GM21381 (cell line): Measurements from ENCODE around the gene ALLC.
"Not testable (repeated sequence)": the region's sequence is repeated elsewhere in the genome, so short reads cannot be mapped to it uniquely, and the experiment has no call there.

Experiments
- ATAC-seq: cut with Tn5 transposase; IDR thresholded peaks from one replicate; pipeline ENCODE4 v1.9.1; 2021; ENCODE audit warnings: mild to moderate bottlenecking, moderate library complexity; ENCODE audit not compliant: unreplicated experiment

ALLC gene

DNA sequence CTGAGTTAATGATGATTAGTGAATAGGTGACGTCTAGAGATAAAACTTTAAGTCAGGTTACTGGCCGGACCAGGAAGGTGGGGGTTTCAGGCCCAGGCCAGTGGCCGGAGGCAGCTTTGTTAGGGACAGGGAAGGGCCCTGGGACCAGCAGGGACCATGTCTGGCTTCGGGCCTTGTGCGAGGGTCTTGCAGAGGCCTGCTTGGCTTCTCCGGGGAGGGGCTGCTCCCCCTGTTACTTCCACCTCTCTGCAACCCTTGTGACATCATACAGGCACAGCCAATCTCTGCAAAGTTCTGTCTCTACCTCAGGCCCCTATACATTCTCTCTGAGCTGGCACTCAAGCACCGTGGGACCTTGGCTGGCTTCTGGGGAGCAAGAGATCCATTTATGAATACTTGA lies at the start of gene ALLC:
Gene ALLC (plus strand): TSS at position 320 of the 400 bp plus-strand sequence. CDS start 12,958 bp downstream, outside the sequence.
- ATAC-seq, result no peak

DNA sequence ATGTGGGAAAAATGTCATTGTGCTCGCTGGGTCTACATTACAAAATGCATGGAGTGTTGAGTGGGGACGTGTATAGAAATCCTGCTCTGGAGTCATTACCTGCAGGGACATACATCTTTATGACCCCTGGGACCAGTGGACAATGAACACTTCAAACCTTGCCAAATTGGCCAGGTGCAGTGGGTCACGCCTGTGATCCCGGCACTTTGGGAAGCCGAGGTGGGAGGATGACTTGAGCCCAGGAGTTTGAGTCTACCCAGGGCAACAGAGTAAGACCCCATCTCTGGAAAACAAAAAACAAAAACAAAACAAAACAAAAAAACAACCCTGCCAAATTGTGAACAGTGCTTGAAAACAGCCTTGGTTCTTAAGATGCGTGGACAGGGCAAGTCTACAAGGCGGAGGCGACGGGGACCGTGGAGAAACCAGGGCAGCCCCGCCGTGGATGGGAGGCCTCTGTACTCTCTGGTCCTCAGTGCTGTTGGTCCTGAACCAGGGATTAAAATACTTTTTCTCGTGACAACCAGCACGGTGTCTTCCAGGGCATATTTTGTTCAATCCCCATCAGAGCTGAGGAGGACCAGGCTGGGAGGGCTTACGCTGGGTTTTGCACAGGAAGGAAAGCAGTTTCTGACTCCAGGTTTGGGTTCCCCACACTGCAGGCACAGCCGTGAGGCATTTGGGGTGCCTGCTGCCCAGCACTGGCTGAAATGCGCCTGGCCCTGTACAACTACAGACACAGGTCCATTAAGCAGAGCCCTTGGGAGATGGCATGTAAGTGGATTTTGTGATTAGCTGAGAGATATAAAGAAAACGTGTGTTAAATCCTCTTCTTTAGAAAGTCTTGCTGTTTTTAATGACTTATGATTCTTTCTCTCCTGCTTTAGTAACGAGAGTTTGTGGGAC lies 49.4 kb upstream of the ALLC start:
- ATAC-seq, result no peak

DNA sequence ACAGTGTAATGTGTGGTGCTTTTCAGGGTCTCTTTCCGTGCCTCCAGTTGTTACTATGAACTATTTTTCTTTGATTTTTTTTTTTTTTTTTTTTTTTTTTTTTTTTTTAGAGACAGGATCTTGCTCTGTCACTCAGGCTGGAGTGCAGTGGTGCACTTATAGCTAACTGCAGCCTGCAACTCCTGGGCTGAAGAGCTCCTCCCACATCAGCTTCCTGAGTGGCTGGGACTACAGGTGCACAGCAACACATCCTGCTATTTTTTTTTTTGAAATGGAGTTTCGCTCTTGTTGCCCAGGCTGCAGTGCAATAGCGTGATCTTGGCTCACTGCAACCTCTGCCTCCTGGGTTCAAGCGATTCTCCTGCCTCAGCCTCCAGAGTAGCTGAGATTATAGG lies 48.7 kb upstream of the ALLC start:
- ATAC-seq, result not testable (repeated sequence)

DNA sequence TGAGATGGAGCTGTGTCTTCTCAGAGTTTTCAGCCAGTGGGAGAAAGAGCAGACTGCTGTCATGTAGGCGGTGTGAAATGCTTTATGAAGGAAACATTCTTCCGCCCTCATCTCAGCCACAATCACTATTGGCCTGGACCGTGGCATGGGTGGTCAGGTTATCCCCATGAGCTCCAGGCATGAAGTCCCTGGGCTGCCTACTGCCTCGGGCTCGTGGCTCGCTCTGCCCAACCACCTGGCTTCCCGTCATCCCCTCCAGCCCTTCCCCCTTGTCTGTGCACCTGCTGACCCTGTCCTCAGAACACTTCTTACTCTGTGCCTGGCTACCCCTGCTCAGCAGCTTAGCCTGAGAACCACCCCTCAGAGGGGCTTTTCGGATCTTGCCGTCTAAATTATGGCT lies 47.6 kb upstream of the ALLC start:
- ATAC-seq, result no peak

DNA sequence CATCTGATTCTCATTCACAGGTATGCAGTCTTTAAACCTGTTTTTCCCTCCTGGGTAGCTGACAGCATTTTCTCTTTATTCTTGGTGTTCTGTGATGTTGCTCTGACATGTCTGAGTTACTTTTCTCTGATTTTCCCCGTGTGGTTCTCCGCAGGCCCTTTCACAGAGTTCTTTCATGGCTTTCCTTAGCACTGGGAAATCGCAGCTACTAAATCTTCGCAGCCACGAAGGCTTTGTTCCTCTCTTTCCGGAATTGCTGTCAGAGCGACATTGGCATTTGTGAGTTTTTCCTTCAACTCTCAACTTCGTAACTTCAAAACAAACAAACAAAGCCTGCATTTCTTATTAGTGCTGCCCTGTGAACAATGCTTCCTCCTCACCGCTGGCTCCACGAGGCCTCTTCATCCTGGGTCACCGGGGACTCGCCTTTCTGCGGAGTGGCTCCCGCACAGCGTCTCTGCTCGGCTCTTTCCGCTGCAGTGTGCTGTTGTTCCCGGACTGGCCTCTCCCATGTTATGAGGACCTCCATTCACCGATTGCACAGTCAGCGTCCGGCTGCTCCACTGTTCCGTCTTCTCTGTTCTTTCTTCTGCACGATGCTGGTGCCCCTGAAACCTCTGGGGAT lies 47.0 kb upstream of the ALLC start:
- no peak for ATAC-seq

DNA sequence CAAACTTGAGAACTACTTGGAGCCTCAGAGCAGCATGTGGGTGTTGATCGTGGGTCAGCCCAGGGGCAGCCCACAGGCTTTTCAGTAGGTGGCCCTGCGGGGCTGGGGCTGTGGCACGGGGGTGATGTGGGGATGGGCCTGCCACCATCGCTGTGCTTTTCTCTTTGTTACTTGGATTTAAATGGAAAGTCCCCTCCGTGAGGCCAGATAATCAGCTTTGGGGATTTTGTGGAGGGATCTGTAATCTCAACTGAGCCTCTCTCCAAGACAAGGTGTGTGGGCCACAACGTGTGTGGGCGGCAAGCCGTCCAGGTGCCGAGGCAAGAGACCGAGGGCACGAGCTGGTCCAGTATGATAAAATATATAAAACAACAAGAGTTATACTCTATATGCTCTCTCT lies 46.4 kb upstream of the ALLC start:
- ATAC-seq, result no peak

DNA sequence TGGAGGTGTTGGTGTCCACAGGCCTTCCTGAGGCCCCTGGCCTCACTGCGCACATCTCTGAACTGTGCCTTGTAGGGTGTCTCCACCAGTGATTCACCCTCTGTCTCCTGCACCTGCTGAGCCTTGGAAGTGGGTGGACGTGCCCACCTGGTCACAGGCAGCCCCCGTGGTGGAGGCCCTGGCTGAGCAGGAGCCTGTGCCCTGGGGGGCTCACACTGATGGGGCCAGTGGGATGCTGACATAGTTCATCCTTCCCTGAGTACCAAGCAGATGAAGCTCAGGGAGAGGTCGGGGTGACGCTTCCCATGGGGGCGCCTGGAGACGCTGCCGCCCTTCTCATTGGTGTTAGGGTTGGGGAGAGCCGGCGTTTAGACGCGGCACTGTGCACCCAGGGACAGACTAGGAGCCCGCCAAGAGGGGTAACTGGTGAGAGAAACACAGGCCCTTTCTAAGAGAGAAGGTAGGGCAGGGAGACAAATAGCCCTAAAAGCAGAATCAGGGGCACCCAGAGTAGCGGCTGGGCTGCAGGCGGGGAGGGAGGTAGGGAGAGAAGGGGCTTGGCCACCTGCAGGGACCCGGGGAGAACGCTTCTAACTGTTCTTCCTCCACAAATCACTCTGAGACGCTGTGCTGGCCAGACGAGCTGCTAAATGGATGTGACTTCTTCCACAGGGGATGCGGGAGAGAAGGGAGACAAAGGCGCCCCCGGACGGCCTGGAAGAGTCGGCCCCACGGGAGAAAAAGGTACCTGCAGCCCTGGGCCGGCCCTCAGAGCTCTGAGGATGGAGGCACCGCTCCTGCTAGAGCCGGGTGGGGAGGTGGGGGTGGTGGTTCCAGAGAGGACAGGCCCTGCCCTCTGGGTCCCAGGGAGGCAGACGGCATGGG lies 45.1 kb upstream of the ALLC start:
- no peak for ATAC-seq

DNA sequence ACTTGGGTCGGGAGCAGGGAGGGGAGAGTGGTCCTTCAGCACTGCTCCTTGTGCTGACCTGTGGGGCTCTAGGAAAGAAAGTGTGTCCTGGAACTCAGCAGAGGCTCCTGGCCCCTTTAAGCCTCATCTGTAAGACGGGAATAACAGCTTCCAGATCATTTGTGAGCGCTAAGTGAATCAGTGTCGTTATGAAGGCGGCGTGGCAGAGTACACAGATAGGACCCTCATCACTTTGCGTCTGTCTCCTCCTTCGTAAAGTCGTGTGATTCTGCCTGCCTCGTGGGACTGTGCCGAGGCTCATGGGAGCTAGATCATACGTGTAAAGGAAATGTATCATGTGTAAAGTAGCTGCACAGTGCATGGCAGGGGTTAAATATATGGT lies 44.5 kb upstream of the ALLC start:
- no peak for ATAC-seq

DNA sequence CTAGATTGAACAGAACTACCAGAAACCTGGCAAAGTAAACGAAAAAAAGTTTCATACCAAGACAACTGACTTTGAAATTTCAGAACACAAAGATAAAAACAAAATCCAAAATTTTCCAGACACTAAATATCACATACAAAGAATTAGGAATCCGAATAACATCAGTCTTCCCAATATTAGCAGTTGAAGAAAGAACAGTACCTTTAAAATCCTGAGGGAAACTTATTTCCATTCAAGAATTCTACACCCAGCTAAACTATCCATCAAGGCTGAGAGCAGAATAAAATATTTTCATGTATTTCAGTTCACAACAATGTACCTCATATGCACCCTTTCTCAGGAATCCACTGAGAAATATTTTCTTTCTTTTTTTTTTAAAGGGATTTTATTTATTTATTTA lies 43.3 kb upstream of the ALLC start:
- not testable (repeated sequence) for ATAC-seq

DNA sequence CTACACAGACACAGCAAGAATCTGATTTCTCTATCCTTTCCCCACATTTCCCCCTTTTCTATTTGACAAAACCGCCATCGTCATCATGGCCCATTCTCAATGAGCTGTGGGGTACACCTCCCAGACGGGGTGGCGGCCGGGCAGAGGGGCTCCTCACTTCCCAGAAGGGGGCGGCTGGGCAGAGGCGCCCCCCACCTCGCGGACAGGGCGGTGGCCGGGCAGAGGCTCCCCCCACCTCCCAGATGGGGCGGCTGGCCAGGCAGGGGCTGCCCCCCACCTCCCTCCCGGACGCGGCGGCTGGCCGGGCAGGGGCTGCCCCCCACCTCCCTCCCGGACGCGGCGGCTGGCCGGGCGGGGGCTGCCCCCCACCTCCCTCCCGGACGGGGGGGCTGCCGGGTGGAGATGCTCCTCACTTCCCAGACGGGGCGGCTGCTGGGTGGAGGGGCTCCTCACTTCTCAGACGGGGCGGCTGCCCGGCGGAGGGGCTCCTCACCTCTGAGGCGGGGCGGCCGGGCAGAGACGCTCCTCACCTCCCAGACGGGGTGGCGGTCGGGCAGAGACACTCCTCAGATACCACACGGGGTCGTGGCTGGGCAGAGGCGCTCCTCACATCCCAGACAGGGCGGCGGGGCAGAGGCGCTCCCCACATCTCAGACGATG lies 42.3 kb upstream of the ALLC start:
- ATAC-seq, result not testable (repeated sequence)

DNA sequence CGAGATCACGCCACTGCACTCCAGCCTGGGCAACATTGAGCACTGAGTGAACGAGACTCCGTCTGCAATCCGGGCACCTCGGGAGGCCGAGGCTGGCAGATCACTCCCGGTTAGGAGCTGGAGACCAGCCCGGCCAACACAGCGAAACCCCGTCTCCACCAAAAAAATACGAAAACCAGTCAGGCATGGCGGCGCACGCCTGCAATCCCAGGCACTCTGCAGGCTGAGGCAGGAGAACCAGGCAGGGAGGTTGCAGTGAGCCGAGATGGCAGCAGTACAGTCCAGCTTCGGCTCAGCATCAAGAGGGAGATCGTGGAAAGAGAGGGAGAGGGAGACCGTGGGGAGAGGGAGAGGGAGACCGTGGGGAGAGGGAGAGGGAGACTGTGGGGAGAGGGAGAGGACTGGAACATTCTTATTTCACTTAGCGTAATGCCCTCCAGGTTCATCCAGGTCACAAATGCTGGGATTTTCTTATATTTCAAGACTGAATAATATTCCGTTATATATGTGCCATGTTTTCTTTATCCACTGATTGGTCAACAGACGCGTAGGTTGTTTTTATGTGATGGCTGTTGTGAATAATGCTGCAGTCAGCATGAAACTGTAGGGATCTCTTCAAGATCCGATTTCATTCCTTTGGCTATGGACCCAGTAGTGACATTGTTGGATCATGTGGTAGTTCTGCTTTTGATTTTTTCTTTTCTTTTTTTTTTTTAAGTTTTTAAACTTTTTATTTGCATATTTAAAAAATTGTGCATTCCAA lies 41.4 kb upstream of the ALLC start:
- ATAC-seq, result not testable (repeated sequence)

DNA sequence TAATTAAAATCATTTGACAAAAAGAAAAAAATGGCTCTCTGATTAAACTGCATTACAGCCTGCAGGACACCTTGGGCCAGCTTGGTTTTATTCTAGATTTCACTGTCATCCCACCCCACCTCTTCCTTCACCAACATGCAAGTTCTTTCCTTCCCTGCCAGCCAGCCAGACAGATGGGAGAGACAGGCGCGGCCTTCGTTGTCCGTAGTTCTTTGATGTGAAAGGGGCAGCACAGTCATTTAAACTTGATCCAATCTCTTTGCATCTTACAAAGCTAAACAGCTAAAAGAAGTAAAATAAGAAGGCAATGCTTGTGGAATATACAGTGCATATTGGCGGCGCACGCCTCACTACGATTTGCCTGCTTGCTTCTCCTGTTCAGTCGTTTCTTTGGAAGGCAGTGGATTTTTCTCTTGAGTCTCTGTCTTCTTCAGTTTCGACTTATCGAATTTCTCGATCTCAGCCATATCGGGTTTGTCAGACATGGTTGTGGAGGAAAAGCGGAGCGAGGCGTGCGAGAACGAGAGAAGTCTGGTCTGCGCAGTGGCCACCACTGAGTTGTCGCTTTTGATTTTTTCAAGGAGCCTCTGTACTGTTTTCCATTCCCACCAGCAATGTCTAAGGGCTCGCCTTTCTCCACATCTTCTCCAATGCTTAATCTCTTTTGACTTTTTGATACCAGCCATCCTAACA lies 40.7 kb upstream of the ALLC start:
- no peak for ATAC-seq

DNA sequence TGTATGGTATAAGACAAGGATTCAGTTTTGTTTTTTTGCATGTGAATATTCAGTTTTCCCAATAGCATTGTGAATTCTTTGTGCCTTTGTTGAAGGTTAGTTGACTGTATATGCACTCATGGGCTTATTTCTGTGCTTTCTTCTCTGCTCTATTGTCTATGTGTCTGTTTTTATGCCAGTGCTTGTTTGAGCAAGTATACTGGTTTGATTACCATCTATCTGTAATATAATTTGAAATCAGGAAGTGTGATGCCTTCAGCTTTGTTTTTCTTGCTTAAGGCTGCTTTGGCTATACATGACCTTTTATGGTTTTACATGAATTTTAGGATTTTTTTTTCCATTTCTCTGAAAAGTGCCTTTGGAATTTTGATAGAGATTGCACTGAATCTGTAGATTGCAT lies 39.6 kb upstream of the ALLC start:
- no peak for ATAC-seq

DNA sequence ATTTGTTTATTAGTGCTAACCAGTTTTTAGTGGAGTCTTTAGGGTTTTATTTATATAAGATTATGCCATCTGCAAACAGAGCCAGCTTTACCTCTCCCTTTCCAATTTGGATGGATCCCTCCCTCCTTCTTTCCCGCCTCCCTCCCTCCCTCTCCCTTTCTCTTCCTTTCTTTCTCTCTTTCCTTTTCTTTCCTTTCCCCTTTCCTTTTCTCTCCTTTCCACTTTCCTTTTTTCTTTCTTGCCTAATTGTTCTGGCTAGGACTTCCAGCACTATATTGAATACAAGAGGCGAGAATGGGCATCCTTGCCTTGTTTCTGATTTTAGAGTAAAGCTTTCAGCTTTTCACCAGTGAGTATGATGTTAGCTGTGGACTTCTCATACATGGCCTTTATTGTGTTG lies 39.0 kb upstream of the ALLC start:
- no peak for ATAC-seq

DNA sequence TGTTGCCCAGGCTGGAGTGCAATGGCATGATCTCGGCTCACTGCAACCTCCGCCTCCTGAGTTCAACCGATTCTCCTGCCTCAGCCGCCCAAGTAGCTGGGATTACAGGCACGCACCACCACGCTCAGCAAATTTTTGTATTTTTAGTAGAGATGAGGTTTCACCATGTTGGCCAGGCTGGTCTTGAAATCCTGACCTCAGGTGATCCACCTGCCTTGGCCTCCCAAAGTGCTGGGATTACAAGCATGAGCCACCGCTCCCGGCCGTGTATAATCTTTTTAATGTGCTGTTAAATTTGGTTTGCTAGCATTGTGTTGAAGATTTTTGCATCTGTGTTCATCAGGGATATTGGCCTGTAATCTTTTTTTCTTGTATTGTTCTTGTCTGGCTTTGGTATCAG lies 38.3 kb upstream of the ALLC start:
- not testable (repeated sequence) for ATAC-seq

DNA sequence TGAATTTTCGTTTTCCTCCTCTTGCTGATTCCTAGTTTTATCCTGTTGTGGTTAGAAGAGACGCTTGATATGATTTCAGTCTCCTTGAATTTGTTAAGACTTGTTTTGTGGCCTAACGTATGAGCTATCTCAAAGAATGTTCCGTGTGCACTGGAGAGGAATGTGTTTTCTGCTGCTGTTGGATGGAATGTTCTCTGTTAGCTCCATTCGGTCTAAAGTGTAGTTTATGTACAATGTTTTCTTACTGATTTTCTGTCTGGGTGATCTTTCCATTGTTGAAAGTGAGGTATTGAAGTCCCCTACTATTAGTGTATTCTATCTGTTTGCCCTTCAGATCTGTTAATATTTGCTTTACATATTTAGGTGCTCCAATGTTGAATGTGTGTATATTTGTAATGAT lies 37.2 kb upstream of the ALLC start:
- no peak for ATAC-seq

DNA sequence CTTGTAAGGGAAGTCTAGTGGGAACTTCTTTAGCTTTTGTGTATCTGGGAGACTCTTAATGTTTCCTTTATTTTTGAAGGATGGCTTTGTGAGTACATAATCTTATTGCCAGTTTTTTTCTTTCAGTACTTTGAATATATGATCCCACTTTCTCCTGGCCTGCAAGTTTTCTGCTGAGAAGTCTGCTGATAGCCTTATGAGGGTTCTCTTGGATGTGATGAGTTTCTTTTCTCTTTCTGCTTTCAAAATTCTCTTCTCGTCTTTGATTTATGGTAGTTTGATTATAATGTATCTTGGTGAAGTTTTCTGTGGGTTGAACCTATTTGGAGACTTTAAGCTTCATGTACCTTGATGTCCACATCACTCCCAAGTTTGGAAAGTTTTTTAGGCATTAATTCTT lies 35.0 kb upstream of the ALLC start:
- ATAC-seq, result no peak

DNA sequence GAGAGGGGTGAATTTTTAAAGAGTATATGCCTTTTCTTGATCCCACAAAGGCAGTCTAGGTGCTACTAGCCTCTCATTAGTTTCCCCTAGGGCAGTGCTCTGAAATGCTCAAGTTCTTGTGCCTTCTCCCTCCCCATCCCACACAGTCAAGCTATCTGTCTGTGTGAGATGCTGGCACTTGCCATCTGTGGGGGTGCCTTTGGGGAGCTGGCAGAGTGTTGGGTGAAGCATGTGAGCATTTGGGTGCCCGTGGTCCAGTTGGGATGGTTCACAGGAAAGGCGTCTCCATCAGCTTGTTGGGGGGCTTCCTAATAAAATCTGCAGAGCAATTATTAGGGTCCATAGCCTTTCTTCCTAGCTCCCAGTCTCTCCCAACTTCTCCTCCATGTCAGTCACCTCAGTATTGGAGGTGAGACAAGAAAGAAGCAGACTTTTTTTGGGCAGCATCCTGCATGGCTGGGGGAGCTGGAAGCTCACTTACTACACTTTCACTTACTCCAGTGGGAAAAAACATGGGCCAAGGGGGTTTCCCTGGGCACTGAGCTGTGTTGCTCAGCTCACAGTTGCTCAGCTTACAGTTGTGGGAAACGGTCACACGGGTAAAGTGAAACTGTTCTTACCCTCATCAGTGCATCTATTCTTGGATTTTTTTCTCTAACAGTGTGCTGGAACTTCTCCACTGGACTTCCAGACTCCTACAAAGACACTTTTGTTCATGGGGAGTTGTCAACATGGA lies 33.8 kb upstream of the ALLC start:
- ATAC-seq, result peak; percentile 52

DNA sequence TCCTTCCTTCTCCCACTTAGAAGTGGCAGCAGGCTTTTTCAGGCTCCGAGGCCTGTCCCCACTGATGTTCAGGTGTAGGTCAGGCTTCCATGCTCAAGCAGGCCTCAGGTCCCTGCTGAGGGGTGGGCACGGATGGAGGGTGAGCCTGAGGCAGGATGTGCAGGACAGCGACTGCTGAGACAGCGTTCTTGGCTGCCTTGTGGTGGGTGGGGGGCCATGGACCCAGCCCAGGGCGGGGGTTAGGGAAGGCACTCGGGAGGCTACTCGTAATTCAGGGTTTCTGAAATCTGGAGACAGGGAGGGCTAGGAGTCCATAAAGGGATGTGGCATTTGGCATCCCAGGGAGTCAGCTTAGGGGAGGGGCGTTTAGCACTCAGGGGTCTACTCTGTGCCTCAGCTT lies 32.8 kb upstream of the ALLC start:
- no peak for ATAC-seq
